WTC11 (cell line): ENCODE measurements around the gene SGPP1. TPM values are rescaled to one million over a fixed set of nuclear protein-coding genes. Genes with fewer than 3 reads are reported as not detected.

Experiments
- ATAC-seq: fragments of 200-7000 bp; cut with Tn5 transposase; 2 replicates; pipeline ENCODE4 v1.10.0; 2021; ENCODE audit warnings: mild to moderate bottlenecking, moderate library complexity
- CTCF ChIA-PET: fragments of 300-600 bp; sonication (Branson Sonifier 250); formaldehyde crosslinking; loops from one replicate; lab custom pipeline; 2021; ENCODE audit warnings: antibody characterized with exemption; lab: Charles Lee
- POLR2A ChIA-PET: fragments of 350-600 bp; sonication (Branson Sonifier 250); formaldehyde crosslinking; loops from one replicate; lab custom pipeline; 2021; ENCODE audit warnings: antibody characterized with exemption; lab: Charles Lee
- DNase-seq: peaks from one replicate; pipeline ENCODE4 v3.0.0; 2021; ENCODE audit warnings: low spot score
- H3K27ac Mint-ChIP-seq: 2 replicates; pipeline ENCODE4 v1.8.0; 2021; ENCODE audit warnings: mixed read lengths
- H3K27me3 Mint-ChIP-seq: 2 replicates; pipeline ENCODE4 v1.8.0; 2021; ENCODE audit warnings: low read depth, mild to moderate bottlenecking, moderate library complexity, mixed read lengths
- H3K36me3 Mint-ChIP-seq: 2 replicates; pipeline ENCODE4 v1.8.0; 2021; ENCODE audit warnings: mixed read lengths
- H3K4me1 Mint-ChIP-seq: 2 replicates; pipeline ENCODE4 v1.8.0; 2022; ENCODE audit warnings: mixed read lengths
- H3K4me3 Mint-ChIP-seq: 2 replicates; pipeline ENCODE4 v1.8.0; 2021; ENCODE audit warnings: mild to moderate bottlenecking, moderate library complexity, mixed read lengths
- H3K9me3 Mint-ChIP-seq: 2 replicates; pipeline ENCODE4 v1.8.0; 2021; ENCODE audit warnings: mixed read lengths
- CBFB ChIP-seq: sonication (generic); formaldehyde crosslinking; IDR thresholded peaks from 2 replicates; pipeline ENCODE4 v1.8.1; 2022; ENCODE audit warnings: mild to moderate bottlenecking, low read depth, missing genetic modification reagents
- CREB1 ChIP-seq: sonication (generic); formaldehyde crosslinking; IDR thresholded peaks from 2 replicates; pipeline ENCODE4 v1.8.0; 2023; ENCODE audit warnings: mild to moderate bottlenecking, missing genetic modification reagents
- CTCF ChIP-seq: fragments of 200-600 bp; IDR thresholded peaks from 2 replicates; pipeline ENCODE4 v1.8.0; 2022; ENCODE audit warnings: antibody characterized with exemption
- E2F1 ChIP-seq: sonication (generic); formaldehyde crosslinking; IDR thresholded peaks from 2 replicates; pipeline ENCODE4 v1.8.0; 2022; ENCODE audit warnings: mild to moderate bottlenecking, missing genetic modification reagents
- E2F4 ChIP-seq: sonication (generic); formaldehyde crosslinking; IDR thresholded peaks from 2 replicates; pipeline ENCODE4 v1.8.1; 2022; ENCODE audit warnings: low read depth, mild to moderate bottlenecking, moderate library complexity, missing genetic modification reagents, borderline replicate concordance
- FOXP1 ChIP-seq: sonication (generic); formaldehyde crosslinking; IDR thresholded peaks from 2 replicates; pipeline ENCODE4 v1.8.0; 2022; ENCODE audit warnings: missing genetic modification reagents, mild to moderate bottlenecking, moderate library complexity, borderline replicate concordance
- GRHL2 ChIP-seq: fragments of 250-450 bp; sonication (Bioruptor Pico); IDR thresholded peaks from 2 replicates; pipeline ENCODE4 v1.8.0; 2022; ENCODE audit warnings: mild to moderate bottlenecking, moderate library complexity; ENCODE audit not compliant: insufficient replicate concordance, severe bottlenecking
- HMGXB4 ChIP-seq: sonication (generic); formaldehyde crosslinking; IDR thresholded peaks from 2 replicates; pipeline ENCODE4 v1.8.1; 2023; ENCODE audit warnings: mild to moderate bottlenecking, moderate library complexity, missing genetic modification reagents
- PRDM15 ChIP-seq: sonication (generic); formaldehyde crosslinking; IDR thresholded peaks from 2 replicates; pipeline ENCODE4 v1.8.0; 2022; ENCODE audit warnings: missing genetic modification reagents
- RELA ChIP-seq: sonication (generic); formaldehyde crosslinking; IDR thresholded peaks from 2 replicates; pipeline ENCODE4 v1.8.1; 2022; ENCODE audit warnings: missing genetic modification reagents, mild to moderate bottlenecking, borderline replicate concordance
- SMAD3 ChIP-seq: sonication (generic); formaldehyde crosslinking; IDR thresholded peaks from 2 replicates; pipeline ENCODE4 v1.8.0; 2022; ENCODE audit warnings: missing genetic modification reagents, mild to moderate bottlenecking, borderline replicate concordance
- SMAD4 ChIP-seq: sonication (generic); formaldehyde crosslinking; IDR thresholded peaks from 2 replicates; pipeline ENCODE4 v1.8.0; 2022; ENCODE audit warnings: mild to moderate bottlenecking, missing genetic modification reagents
- USF1 ChIP-seq: sonication (generic); formaldehyde crosslinking; IDR thresholded peaks from 2 replicates; pipeline ENCODE4 v1.8.0; 2022; ENCODE audit warnings: mild to moderate bottlenecking, missing genetic modification reagents
- ZNF138 ChIP-seq: sonication (generic); formaldehyde crosslinking; conservative IDR thresholded peaks from 2 replicates; pipeline ENCODE4 v1.8.1; 2022; ENCODE audit warnings: mild to moderate bottlenecking, moderate library complexity, missing genetic modification reagents
- ZNF425 ChIP-seq: fragments of 250-450 bp; sonication (Bioruptor Pico); conservative IDR thresholded peaks from 2 replicates; pipeline ENCODE4 v1.9.0; 2021; ENCODE audit warnings: mild to moderate bottlenecking
- ZNF532 ChIP-seq: fragments of 250-450 bp; sonication (Bioruptor Pico); IDR thresholded peaks from 2 replicates; pipeline ENCODE4 v1.9.0; 2021; ENCODE audit warnings: mild to moderate bottlenecking, borderline replicate concordance
- ZNF671 ChIP-seq: fragments of 250-450 bp; sonication (Bioruptor Pico); IDR thresholded peaks from 2 replicates; pipeline ENCODE4 v1.8.0; 2021; ENCODE audit warnings: mild to moderate bottlenecking
- ZSCAN18 ChIP-seq: fragments of 250-450 bp; sonication (Bioruptor Pico); IDR thresholded peaks from 2 replicates; pipeline ENCODE4 v2.1.2; 2022; ENCODE audit warnings: mild to moderate bottlenecking, moderate library complexity
- total RNA-seq: library from RNA; stranded (reverse); gene quantifications from 3 replicates; pipeline ENCODE4 v1.2.3, GENCODE V29; 2021

The SGPP1 gene
- total RNA-seq, 1 experiment from 2014 or later, result 8.5 TPM

- no peak for ATAC-seq
- no peaks in the 10 kb centered on the region for H3K36me3 Mint-ChIP-seq
- no peak for TF ChIP-seq CTCF
- no peak for TF ChIP-seq CREB1
- TF ChIP-seq USF1 (CRISPR knock-in tag), result no peak
- no peak for TF ChIP-seq SMAD3 (CRISPR knock-in tag)
- no peak for TF ChIP-seq FOXP1 (CRISPR knock-in tag)
- no peak for TF ChIP-seq PRDM15 (CRISPR knock-in tag)
- TF ChIP-seq ZNF138 (CRISPR knock-in tag), result no peak
- no peak for TF ChIP-seq E2F4 (CRISPR knock-in tag)
- no peak for TF ChIP-seq ZSCAN18 (CRISPR knock-in tag)
- no peak for TF ChIP-seq ZNF532 (CRISPR knock-in tag)
- TF ChIP-seq GRHL2 (CRISPR knock-in tag), result no peak
- no peak for TF ChIP-seq SMAD4 (CRISPR knock-in tag)
- TF ChIP-seq ZNF425 (CRISPR knock-in tag), result no peak
- no peak for TF ChIP-seq RELA (CRISPR knock-in tag)
- no peak for TF ChIP-seq E2F1
- TF ChIP-seq ZNF671 (CRISPR knock-in tag), result no peak
- TF ChIP-seq HMGXB4 (CRISPR knock-in tag), result no peak
- no peak for TF ChIP-seq CBFB (CRISPR knock-in tag)
Observed at GRCh38 chr14:63686926-63687325, 40.9 kb downstream of the SGPP1 start.

More at GRCh38 chr14:63686926-63687325, 40.9 kb downstream of the SGPP1 start:
- CTCF ChIA-PET, result no interaction called here
- Mint-ChIP-seq H3K4me1 (no peaks in the 10 kb centered on the region), H3K4me3 (no peak overlapping the region), H3K9me3 (no peaks in the 10 kb centered on the region), H3K27ac (no peak overlapping the region), H3K27me3 (no peaks in the 10 kb centered on the region)
- DNase-seq, result no peak
- POLR2A ChIA-PET, result no interaction called here
